Neural cell (in vitro differentiated cells): Measurements from ENCODE around the gene KRT14.

Experiments used
- MXI1 ChIP-seq: fragments of 450-650 bp; conservative IDR thresholded peaks from 2 replicates; pipeline ENCODE4 v1.6.1; 2014; ENCODE audit warnings: antibody characterized with exemption, mild to moderate bottlenecking; ENCODE audit not compliant: poor library complexity, severe bottlenecking
- TF ChIP-seq, protein P1 (sequence below): fragments of 450-650 bp; IDR thresholded peaks from 2 replicates; pipeline ENCODE4 v1.5.1; 2014; ENCODE audit warnings: antibody characterized with exemption, mild to moderate bottlenecking, moderate library complexity; ENCODE audit not compliant: poor library complexity, severe bottlenecking

DNA sequence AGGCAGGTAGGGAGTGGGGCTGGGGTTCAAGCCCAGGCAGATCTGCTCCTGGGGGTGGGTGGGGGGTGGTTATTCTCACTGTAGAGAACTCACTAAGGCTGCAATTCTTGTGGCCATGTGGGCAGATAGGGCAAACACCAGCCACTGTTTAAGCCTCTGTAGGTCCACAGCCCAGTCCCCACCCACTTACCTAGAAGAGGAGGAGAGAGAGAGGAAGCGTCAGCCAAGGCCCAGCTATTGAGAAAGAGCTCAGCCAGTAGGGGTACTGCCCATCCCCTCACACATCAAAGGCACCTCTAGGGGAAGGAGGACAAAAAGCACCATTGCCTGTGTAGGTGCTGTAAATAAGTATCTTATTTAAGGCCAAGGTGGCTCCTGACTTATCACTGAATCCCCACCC, 13.0 kb upstream of the KRT14 start:
- TF ChIP-seq, protein P1, sequence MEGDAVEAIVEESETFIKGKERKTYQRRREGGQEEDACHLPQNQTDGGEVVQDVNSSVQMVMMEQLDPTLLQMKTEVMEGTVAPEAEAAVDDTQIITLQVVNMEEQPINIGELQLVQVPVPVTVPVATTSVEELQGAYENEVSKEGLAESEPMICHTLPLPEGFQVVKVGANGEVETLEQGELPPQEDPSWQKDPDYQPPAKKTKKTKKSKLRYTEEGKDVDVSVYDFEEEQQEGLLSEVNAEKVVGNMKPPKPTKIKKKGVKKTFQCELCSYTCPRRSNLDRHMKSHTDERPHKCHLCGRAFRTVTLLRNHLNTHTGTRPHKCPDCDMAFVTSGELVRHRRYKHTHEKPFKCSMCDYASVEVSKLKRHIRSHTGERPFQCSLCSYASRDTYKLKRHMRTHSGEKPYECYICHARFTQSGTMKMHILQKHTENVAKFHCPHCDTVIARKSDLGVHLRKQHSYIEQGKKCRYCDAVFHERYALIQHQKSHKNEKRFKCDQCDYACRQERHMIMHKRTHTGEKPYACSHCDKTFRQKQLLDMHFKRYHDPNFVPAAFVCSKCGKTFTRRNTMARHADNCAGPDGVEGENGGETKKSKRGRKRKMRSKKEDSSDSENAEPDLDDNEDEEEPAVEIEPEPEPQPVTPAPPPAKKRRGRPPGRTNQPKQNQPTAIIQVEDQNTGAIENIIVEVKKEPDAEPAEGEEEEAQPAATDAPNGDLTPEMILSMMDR: no peak
- no peak for TF ChIP-seq MXI1
